ENCODE data around the gene ALOX15B. TPM values are rescaled to one million over a fixed set of nuclear protein-coding genes. Genes with fewer than 3 reads are reported as not detected.

The ALOX15B gene
- total RNA-seq, 1 experiment from 2014 or later, result not detected

DNA sequence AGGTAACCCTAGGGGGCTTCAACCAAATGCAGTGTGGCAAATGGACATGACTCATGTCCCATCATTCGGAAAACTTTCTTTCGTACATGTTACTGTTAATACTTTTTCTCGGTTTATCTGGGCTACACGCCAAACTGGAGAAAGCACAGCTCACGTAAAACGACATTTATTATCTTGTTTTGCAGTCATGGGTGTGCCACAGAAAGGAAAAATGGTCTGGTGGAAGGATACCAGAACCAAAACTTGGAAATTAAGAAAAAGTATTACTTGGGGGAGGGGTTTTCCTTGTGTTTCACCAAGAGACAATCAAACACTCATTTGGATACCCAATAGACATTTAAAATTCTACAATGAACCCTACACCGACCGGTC, 23.6 kb downstream of the ALOX15B start:
- H3K4me3 ChIP-seq, result no peak overlapping the region
- no TSS peak for BruUV-seq (replicated peaks)
- H3K4me1 ChIP-seq (replicated peaks; ENCODE audit: insufficient read depth), result peaks cover 5% of the 10 kb centered on the region
- H3K79me2 ChIP-seq (ENCODE audit: low read depth), result no peaks in the 10 kb centered on the region
- CTCF ChIA-PET, result interaction anchor here (0.6 kb wide), 1 partner anchor 655 kb away, joined by 14 read pairs; no protein-coding TSS in a partner anchor
- intact Hi-C loops (cut with micrococcal nuclease; ENCODE audit: unreplicated experiment), result loop anchor here (5.0 to 10.0 kb wide), 4 partner anchors 240 to 1462 kb away; partner anchors contain the start of gene RPL26
- no peaks in the 10 kb centered on the region for H3K9me3 ChIP-seq (ENCODE audit: insufficient read depth, low read depth)
- peaks cover 13% of the 10 kb centered on the region for H3K27me3 ChIP-seq (ENCODE audit: insufficient read depth, low read depth)
- POLR2A ChIA-PET (ENCODE audit: unreplicated experiment), result no interaction called here
- no peaks in the 10 kb centered on the region for H4K20me1 ChIP-seq (ENCODE audit: insufficient read depth)
- H3K4me2 ChIP-seq, result no peak overlapping the region
- no peaks in the 10 kb centered on the region for H3K9me2 ChIP-seq (ENCODE audit: insufficient read depth)
- TF ChIP-seq EZH2 (IDR thresholded peaks at IDR 0.05; ENCODE audit: low read depth), result no peak
- TF ChIP-seq, protein P1, sequence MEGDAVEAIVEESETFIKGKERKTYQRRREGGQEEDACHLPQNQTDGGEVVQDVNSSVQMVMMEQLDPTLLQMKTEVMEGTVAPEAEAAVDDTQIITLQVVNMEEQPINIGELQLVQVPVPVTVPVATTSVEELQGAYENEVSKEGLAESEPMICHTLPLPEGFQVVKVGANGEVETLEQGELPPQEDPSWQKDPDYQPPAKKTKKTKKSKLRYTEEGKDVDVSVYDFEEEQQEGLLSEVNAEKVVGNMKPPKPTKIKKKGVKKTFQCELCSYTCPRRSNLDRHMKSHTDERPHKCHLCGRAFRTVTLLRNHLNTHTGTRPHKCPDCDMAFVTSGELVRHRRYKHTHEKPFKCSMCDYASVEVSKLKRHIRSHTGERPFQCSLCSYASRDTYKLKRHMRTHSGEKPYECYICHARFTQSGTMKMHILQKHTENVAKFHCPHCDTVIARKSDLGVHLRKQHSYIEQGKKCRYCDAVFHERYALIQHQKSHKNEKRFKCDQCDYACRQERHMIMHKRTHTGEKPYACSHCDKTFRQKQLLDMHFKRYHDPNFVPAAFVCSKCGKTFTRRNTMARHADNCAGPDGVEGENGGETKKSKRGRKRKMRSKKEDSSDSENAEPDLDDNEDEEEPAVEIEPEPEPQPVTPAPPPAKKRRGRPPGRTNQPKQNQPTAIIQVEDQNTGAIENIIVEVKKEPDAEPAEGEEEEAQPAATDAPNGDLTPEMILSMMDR (conservative IDR thresholded peaks at IDR 0.05), result no peak
- no peak for DNase-seq
- H3K27ac ChIP-seq, result no peak overlapping the region
- H3K36me3 ChIP-seq (ENCODE audit: low read depth), result no peaks in the 10 kb centered on the region
- H2AFZ ChIP-seq, result no peak overlapping the region
- H3F3A ChIP-seq (ENCODE audit: insufficient read depth, low read depth), result no peaks in the 10 kb centered on the region

- Histone ChIP-seq H3K4me3 (no peak overlapping the region), H3K4me2 (no peak overlapping the region), H3K9me3 (ENCODE audit: insufficient read depth, low read depth) (no peaks in the 10 kb centered on the region), H3K9me2 (ENCODE audit: insufficient read depth) (no peaks in the 10 kb centered on the region), H4K20me1 (ENCODE audit: insufficient read depth) (no peaks in the 10 kb centered on the region), H3K4me1 (replicated peaks; ENCODE audit: insufficient read depth) (peaks cover 3% of the 10 kb centered on the region), H3K79me2 (ENCODE audit: low read depth) (no peaks in the 10 kb centered on the region), H3K27ac (no peak overlapping the region), H3K27me3 (ENCODE audit: insufficient read depth, low read depth) (peaks cover 13% of the 10 kb centered on the region), H3F3A (ENCODE audit: insufficient read depth, low read depth) (no peaks in the 10 kb centered on the region), H2AFZ (no peak overlapping the region), H3K36me3 (ENCODE audit: low read depth) (no peaks in the 10 kb centered on the region)
- intact Hi-C loops (cut with micrococcal nuclease; ENCODE audit: unreplicated experiment), result loop anchor here (5.0 to 10.0 kb wide), 4 partner anchors 239 to 1462 kb away; partner anchors contain the start of gene RPL26
- no peak for TF ChIP-seq EZH2 (IDR thresholded peaks at IDR 0.05; ENCODE audit: low read depth)
- TF ChIP-seq, protein P1 (conservative IDR thresholded peaks at IDR 0.05), result no peak
- ChIA-PET POLR2A (ENCODE audit: unreplicated experiment) (no interaction called here), CTCF (interaction anchor here (0.5 to 0.6 kb wide), 2 partner anchors 655 to 829 kb away, joined by 4 to 14 read pairs; no protein-coding TSS in a partner anchor)
- no TSS peak for BruUV-seq (replicated peaks)
- DNase-seq, result no peak
Measured at GRCh38 chr17:8062807-8063483, 24.1 kb downstream of the ALOX15B start.

GRCh38 chr17:8063761-8064534, 25.1 kb downstream of the ALOX15B start:
- no peaks in the 10 kb centered on the region for H3K36me3 ChIP-seq (ENCODE audit: low read depth)
- TF ChIP-seq EZH2 (IDR thresholded peaks at IDR 0.05; ENCODE audit: low read depth), result no peak
- TF ChIP-seq, protein P1 (conservative IDR thresholded peaks at IDR 0.05), result no peak

More at GRCh38 chr17:8063761-8064534, 25.1 kb downstream of the ALOX15B start:
- H4K20me1 ChIP-seq (ENCODE audit: insufficient read depth), result no peaks in the 10 kb centered on the region
- BruUV-seq (replicated peaks), result no TSS peak
- POLR2A ChIA-PET (ENCODE audit: unreplicated experiment), result no interaction called here
- no peak overlapping the region for H3K4me2 ChIP-seq
- H3K9me3 ChIP-seq (ENCODE audit: insufficient read depth, low read depth), result no peaks in the 10 kb centered on the region
- H3K4me1 ChIP-seq (replicated peaks; ENCODE audit: insufficient read depth), result no peaks in the 10 kb centered on the region
- H3K4me3 ChIP-seq, result no peak overlapping the region
- H3K79me2 ChIP-seq (ENCODE audit: low read depth), result no peaks in the 10 kb centered on the region
- no peak for DNase-seq
- no peak overlapping the region for H2AFZ ChIP-seq
- H3K27me3 ChIP-seq (ENCODE audit: insufficient read depth, low read depth), result 0 out of 2 replicates have a peak, but pooled peaks cover 13% of the 10 kb centered on the region
- H3F3A ChIP-seq (ENCODE audit: insufficient read depth, low read depth), result no peaks in the 10 kb centered on the region
- intact Hi-C loops (cut with micrococcal nuclease; ENCODE audit: unreplicated experiment), result loop anchor here (5.0 to 10.0 kb wide), 4 partner anchors 238 to 1461 kb away; partner anchors contain the start of gene RPL26
- no peak overlapping the region for H3K27ac ChIP-seq
- no peaks in the 10 kb centered on the region for H3K9me2 ChIP-seq (ENCODE audit: insufficient read depth)
- CTCF ChIA-PET, result no interaction called here

Measured in PC-9 (cell line).